ENCODE measurements around the gene MYBPHL.

Gene MYBPHL

GRCh38 chr1:109306832-109307273 lies at the start of gene MYBPHL:
TSS of gene MYBPHL (minus strand) at chr1:109307011. CDS start at chr1:109306991, 20 bp downstream.
- no peak within 1 kb of the TSS for H3K27ac ChIP-seq
- TF ChIP-seq ZFX (IDR thresholded peaks at IDR 0.05; ENCODE audit: borderline replicate concordance) (no peak), CTCF (IDR thresholded peaks at IDR 0.05) (no peak)

- no peak for TF ChIP-seq ZFX (IDR thresholded peaks at IDR 0.05; ENCODE audit: borderline replicate concordance)
- no peak for TF ChIP-seq CTCF (IDR thresholded peaks at IDR 0.05)
- no peak overlapping the region for H3K27ac ChIP-seq
Measured at GRCh38 chr1:109356505-109356904, 49.7 kb upstream of the MYBPHL start.

GRCh38 chr1:109354929-109355328 lies 48.1 kb upstream of the MYBPHL start:
- TF ChIP-seq ZFX (IDR thresholded peaks at IDR 0.05; ENCODE audit: borderline replicate concordance) (no peak), CTCF (IDR thresholded peaks at IDR 0.05) (no peak)

GRCh38 chr1:109351457-109351856 lies 44.6 kb upstream of the MYBPHL start:
- no peak overlapping the region for H3K27ac ChIP-seq

More at GRCh38 chr1:109354929-109355328, 48.1 kb upstream of the MYBPHL start:
- H3K27ac ChIP-seq = no peak overlapping the region

GRCh38 chr1:109350655-109351054 lies 43.8 kb upstream of the MYBPHL start:
- no peak for TF ChIP-seq CTCF (IDR thresholded peaks at IDR 0.05)
- TF ChIP-seq ZFX (IDR thresholded peaks at IDR 0.05; ENCODE audit: borderline replicate concordance) = no peak
- H3K27ac ChIP-seq = no peak overlapping the region

More at GRCh38 chr1:109351457-109351856, 44.6 kb upstream of the MYBPHL start:
- TF ChIP-seq CTCF (IDR thresholded peaks at IDR 0.05) = no peak
- TF ChIP-seq ZFX (IDR thresholded peaks at IDR 0.05; ENCODE audit: borderline replicate concordance) = no peak

GRCh38 chr1:109350182-109350581 lies 43.4 kb upstream of the MYBPHL start:
- TF ChIP-seq ZFX (IDR thresholded peaks at IDR 0.05; ENCODE audit: borderline replicate concordance) = no peak
- TF ChIP-seq CTCF (IDR thresholded peaks at IDR 0.05) = no peak
- H3K27ac ChIP-seq = no peak overlapping the region

- no peak for TF ChIP-seq CTCF (IDR thresholded peaks at IDR 0.05)
- TF ChIP-seq ZFX (IDR thresholded peaks at IDR 0.05; ENCODE audit: borderline replicate concordance) = no peak
- no peak overlapping the region for H3K27ac ChIP-seq
Measured at GRCh38 chr1:109347511-109347910, 40.7 kb upstream of the MYBPHL start.

Data from 22Rv1 (cell line).